Measurements from ENCODE around the gene BTBD9. TPM values are rescaled to one million over a fixed set of nuclear protein-coding genes. Genes with fewer than 3 reads are reported as not detected.
A peak's percentile ranks its signal among the peaks of the same experiment; 100 is the strongest.
"Not testable (repeated sequence)": the region's sequence is repeated elsewhere in the genome, so short reads cannot be mapped to it uniquely, and the experiment has no call there.

The BTBD9 gene
- total RNA-seq, 6 experiments from 2014 or later, result 4.5 to 7.5 (median 5.7) TPM

DNA sequence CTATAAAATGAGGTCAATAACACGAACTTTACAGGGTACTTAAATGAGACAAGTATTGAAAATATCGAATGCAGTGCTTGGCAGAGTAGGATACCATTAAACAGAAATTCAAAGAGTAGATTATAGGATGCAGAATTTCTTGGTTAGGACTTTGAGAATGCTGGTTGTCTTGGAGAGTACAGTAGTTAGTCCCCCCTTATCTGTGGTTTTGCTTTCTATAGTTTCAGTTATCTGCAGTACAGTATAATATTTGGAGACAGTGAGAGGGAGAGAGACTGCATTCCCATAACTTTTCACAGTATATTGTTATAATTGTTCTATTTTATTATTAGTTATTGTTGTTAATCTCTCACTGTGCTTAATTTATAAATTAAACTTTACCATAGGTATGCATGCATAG, 290.5 kb downstream of the BTBD9 start:
- no peak overlapping the region for H3K4me3 ChIP-seq
- TF ChIP-seq POLR2A (IDR thresholded peaks at IDR 0.05), result no peak
- TF ChIP-seq, protein P1, sequence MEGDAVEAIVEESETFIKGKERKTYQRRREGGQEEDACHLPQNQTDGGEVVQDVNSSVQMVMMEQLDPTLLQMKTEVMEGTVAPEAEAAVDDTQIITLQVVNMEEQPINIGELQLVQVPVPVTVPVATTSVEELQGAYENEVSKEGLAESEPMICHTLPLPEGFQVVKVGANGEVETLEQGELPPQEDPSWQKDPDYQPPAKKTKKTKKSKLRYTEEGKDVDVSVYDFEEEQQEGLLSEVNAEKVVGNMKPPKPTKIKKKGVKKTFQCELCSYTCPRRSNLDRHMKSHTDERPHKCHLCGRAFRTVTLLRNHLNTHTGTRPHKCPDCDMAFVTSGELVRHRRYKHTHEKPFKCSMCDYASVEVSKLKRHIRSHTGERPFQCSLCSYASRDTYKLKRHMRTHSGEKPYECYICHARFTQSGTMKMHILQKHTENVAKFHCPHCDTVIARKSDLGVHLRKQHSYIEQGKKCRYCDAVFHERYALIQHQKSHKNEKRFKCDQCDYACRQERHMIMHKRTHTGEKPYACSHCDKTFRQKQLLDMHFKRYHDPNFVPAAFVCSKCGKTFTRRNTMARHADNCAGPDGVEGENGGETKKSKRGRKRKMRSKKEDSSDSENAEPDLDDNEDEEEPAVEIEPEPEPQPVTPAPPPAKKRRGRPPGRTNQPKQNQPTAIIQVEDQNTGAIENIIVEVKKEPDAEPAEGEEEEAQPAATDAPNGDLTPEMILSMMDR (IDR thresholded peaks at IDR 0.05), result no peak
- intact Hi-C loops (cut with DNase I), result no loop called here
- H3K27ac ChIP-seq, result no peak overlapping the region
- no peaks in the 10 kb centered on the region for H3K4me1 ChIP-seq
- H3K27me3 ChIP-seq, result no peaks in the 10 kb centered on the region
- no peaks in the 10 kb centered on the region for H3K36me3 ChIP-seq
- WGBS (ENCODE audit: insufficient coverage, low coverage, low lambda C conversion rate, missing lambda C conversion rate), result 71% methylated on average over 2 of the region's 2 CpGs
- ATAC-seq (no peak), DNase-seq (no peak)
- H3K9me3 ChIP-seq, result no peaks in the 10 kb centered on the region

- H3K4me1 ChIP-seq, result no peaks in the 10 kb centered on the region
These were observed 291.4 kb downstream of the BTBD9 start for GRCh38 chr6:38348371-38348770.

DNA sequence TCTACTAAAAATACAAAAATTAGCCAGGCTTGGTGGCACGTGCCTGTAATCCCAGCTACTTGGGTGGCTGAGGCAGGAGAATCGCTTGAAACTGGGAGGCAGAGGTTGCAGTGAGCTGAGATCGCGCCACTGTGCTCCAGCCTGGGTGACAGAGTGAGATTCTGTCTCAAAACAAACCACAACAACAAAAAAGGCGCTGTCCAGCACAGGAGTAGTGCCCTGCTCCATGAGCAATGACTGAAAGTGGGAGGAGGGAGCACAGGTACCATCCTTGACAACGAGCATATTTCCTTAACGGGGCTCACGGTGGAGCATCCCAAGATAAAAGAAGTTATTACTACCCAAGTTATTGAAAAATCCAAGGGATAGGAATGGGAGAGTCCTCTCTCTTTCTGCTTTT, 291.9 kb downstream of the BTBD9 start:
- intact Hi-C loops (cut with DNase I); ATAC-seq; H3K27ac ChIP-seq; H3K4me1 ChIP-seq; H3K36me3 ChIP-seq; DNase-seq; H3K9me3 ChIP-seq; H3K4me3 ChIP-seq; H3K27me3 ChIP-seq: not testable (repeated sequence)
- WGBS (ENCODE audit: insufficient coverage, low coverage, low lambda C conversion rate, missing lambda C conversion rate), result 79% methylated on average over 4 of the region's 8 CpGs

More at GRCh38 chr6:38348371-38348770, 291.4 kb downstream of the BTBD9 start:
- DNase-seq (no peak), ATAC-seq (no peak)
- Histone ChIP-seq H3K4me3 (no peak overlapping the region), H3K27me3 (no peaks in the 10 kb centered on the region), H3K27ac (no peak overlapping the region), H3K9me3 (no peaks in the 10 kb centered on the region), H3K36me3 (no peaks in the 10 kb centered on the region)
- intact Hi-C loops (cut with DNase I), result no loop called here
- WGBS (ENCODE audit: insufficient coverage, low coverage, low lambda C conversion rate, missing lambda C conversion rate), result 88% methylated on average over 3 of the region's 3 CpGs
- TF ChIP-seq POLR2A (IDR thresholded peaks at IDR 0.05), result no peak
- TF ChIP-seq, protein P1 (IDR thresholded peaks at IDR 0.05), result no peak

DNA sequence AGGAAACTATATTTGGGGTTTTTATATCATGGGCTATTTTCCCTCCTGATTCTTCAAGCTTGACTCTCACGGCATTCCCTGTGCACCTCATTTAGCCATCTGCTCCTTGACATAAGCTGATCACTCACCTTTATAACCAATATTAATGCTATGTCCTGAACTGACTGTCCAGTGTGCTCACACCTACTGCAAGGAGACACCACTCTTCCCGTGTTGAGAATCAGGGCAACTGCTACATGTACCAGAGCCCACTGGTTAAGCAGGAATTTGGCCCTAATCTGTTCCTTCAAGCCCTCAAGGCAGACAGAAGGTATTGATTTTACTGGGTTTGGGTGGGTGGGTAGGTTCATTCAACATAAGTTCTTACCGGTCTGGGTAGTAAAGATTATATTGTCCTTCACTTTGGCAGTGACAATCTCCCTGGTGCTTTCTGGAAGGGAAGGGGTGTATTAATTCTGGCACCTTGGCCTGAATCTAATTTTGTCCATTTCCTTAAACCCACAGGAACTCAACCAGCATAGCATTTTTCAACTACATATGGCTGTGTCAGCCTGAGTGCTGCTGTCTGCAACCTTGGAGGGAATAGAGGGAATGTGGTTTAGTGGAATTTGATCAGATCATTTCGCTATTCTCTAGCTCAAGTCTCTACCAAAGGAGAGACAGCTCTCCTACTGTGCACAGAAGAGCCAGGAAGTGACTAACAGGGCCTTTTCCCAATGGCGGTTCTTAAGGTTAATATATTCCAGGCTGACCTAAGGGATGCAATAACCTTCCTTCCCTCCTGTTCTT, 293.2 kb downstream of the BTBD9 start:
- H3K4me1 ChIP-seq, result no peaks in the 10 kb centered on the region
- no peaks in the 10 kb centered on the region for H3K36me3 ChIP-seq
- WGBS (ENCODE audit: insufficient coverage, low coverage, low lambda C conversion rate, missing lambda C conversion rate), result 83% methylated on average over 3 of the region's 5 CpGs
- H3K9me3 ChIP-seq, result no peaks in the 10 kb centered on the region
- TF ChIP-seq POLR2A (IDR thresholded peaks at IDR 0.05), result no peak
- TF ChIP-seq, protein P1 (IDR thresholded peaks at IDR 0.05), result no peak
- no peak overlapping the region for H3K27ac ChIP-seq
- intact Hi-C loops (cut with DNase I), result no loop called here
- DNase-seq (no peak), ATAC-seq (peak in 1 of 4 donors; percentile 25)
- H3K4me3 ChIP-seq, result no peak overlapping the region
- H3K27me3 ChIP-seq, result no peaks in the 10 kb centered on the region

DNA sequence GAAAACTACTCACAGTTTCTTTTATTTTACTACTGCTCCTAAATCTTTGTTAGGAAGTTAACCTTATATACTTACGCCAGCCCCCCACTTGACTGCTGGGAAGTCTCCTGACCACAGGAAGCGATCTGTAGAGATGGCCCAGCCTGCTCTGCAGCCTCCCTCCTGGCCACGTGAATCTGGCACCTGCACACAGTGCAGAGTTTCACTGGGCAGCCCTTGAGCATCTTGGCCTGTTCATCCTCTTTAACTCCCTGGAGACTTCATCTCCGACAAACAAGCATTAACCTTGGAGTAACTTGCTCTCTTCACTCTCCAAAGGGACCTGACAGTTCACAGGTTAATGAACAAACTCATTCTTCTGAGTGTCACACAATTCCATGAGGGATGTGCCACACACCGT, 294.1 kb downstream of the BTBD9 start:
- DNase-seq, result no peak
- TF ChIP-seq POLR2A (IDR thresholded peaks at IDR 0.05), result no peak
- TF ChIP-seq, protein P1 (IDR thresholded peaks at IDR 0.05), result no peak
- 84% methylated on average over 5 of the region's 5 CpGs for WGBS (ENCODE audit: insufficient coverage, low coverage, low lambda C conversion rate, missing lambda C conversion rate)

More for the DNA sequence above, 294.1 kb downstream of the BTBD9 start:
- H3K9me3 ChIP-seq, result no peaks in the 10 kb centered on the region
- ATAC-seq, result no peak
- H3K27ac ChIP-seq, result no peak overlapping the region
- no peak overlapping the region for H3K4me3 ChIP-seq
- intact Hi-C loops (cut with DNase I), result no loop called here
- no peaks in the 10 kb centered on the region for H3K36me3 ChIP-seq
- no peaks in the 10 kb centered on the region for H3K4me1 ChIP-seq
- H3K27me3 ChIP-seq, result no peaks in the 10 kb centered on the region
